ENCODE results near the gene SON.
A peak's percentile ranks its signal among the peaks of the same experiment; 100 is the strongest.
"Not testable (repeated sequence)": the region's sequence is repeated elsewhere in the genome, so short reads cannot be mapped to it uniquely, and the experiment has no call there.

The SON gene, protein sequence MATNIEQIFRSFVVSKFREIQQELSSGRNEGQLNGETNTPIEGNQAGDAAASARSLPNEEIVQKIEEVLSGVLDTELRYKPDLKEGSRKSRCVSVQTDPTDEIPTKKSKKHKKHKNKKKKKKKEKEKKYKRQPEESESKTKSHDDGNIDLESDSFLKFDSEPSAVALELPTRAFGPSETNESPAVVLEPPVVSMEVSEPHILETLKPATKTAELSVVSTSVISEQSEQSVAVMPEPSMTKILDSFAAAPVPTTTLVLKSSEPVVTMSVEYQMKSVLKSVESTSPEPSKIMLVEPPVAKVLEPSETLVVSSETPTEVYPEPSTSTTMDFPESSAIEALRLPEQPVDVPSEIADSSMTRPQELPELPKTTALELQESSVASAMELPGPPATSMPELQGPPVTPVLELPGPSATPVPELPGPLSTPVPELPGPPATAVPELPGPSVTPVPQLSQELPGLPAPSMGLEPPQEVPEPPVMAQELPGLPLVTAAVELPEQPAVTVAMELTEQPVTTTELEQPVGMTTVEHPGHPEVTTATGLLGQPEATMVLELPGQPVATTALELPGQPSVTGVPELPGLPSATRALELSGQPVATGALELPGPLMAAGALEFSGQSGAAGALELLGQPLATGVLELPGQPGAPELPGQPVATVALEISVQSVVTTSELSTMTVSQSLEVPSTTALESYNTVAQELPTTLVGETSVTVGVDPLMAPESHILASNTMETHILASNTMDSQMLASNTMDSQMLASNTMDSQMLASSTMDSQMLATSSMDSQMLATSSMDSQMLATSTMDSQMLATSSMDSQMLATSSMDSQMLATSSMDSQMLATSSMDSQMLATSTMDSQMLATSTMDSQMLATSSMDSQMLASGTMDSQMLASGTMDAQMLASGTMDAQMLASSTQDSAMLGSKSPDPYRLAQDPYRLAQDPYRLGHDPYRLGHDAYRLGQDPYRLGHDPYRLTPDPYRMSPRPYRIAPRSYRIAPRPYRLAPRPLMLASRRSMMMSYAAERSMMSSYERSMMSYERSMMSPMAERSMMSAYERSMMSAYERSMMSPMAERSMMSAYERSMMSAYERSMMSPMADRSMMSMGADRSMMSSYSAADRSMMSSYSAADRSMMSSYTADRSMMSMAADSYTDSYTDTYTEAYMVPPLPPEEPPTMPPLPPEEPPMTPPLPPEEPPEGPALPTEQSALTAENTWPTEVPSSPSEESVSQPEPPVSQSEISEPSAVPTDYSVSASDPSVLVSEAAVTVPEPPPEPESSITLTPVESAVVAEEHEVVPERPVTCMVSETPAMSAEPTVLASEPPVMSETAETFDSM (N-terminal part only)

DNA sequence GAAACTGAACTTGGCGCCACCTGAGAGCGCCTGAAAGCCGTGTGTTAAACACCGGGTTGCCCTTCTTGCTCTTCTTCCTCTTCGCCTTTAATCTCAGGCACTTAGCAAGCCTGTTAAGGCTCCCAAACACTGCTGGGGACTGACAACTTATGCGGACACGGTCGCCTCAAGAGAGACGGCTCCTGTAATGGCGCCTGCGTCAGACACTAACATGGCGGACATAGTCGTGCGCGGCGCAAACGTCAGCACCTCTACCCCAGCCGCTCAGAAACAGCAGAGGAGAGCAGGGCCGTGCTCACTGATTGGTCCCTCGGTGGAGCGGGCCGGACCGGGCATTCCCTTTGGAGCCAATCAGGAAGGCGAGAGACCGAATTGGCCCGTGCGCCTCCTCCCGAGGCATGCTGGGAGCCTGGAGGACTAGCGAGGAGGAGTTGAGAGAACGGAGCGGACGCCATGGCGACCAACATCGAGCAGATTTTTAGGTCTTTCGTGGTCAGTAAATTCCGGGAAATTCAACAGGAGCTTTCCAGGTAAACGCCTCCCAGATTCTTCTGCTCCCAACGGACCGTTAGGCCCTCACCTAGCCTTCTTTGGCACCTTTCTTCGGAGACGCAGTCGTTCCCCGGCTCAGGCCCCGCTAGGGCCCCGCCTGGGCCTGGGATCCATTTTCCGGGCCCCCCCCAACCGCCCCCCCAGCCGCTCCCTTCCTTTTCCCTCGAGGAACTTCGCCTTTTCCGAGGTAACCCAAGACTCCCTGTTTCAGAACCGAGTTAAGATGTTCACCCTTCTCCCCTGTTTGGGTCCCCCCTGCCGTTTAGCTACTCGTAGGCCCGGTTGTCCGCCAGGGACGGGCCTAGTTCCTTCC lies at the start of gene SON:
SON (plus strand) TSS at position 399 of the 865 bp plus-strand sequence; CDS start at position 454, 55 bp downstream.
- DNase-seq = peak; percentile 90 to 95 (median 94)

DNA sequence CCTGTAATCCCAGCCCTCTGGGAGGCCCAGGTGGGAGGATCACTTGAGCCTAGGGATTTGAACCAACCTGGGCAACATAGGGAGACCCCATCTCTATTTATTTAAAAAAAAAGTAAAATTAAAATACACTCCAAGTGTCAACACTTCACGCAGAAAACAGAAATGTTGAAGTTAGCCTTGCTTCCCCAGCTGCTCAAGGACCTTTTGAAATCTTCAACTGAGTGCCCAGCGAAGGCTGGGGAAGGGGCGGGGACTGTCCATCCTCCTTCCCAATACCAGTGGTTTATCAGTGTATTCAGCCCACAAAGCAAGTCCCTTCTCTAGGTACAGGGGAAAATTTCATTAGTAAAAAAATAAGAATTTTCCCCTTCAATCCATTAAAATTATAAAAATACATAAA lies 49.1 kb upstream of the SON start:
- DNase-seq = no peak

DNA sequence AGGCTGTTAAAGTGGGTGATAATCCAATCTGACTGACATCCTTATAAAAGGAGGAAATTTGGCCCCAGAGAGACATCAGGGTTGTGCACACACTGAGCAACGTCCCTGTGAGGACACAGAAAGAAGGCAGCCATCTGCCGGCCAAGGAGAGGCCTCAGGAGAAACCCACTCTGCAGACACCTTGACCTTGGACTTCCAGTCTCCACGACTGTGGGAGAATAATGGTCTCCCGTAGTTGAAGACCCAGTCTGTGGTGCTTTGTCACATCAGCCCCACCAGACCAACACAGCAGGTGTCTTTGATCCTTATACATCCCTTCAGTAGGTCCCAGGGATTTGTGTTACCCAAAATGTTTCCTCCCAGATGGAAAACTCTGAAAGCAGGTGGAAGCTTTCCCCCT lies 47.1 kb upstream of the SON start:
- DNase-seq = no peak

DNA sequence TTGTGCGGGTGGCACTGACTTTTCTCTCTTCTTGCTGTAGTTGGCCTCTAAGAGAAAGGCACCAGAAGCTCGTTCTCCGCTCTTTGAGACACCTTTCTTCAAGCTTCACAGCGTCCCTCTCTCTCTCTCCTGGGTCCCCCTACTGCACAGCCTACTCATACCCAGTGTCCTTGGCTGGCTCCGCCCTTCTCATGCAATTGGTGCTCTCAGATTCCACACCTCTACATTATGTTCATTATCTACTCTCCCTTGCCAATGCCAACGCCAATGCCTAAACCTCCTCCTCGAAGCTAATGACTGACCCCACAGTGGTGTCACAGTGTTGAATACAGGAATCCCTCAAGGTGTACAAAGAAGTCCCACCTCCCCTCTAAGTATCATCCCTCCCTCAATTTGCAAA lies 46.5 kb upstream of the SON start:
- no peak for DNase-seq

DNA sequence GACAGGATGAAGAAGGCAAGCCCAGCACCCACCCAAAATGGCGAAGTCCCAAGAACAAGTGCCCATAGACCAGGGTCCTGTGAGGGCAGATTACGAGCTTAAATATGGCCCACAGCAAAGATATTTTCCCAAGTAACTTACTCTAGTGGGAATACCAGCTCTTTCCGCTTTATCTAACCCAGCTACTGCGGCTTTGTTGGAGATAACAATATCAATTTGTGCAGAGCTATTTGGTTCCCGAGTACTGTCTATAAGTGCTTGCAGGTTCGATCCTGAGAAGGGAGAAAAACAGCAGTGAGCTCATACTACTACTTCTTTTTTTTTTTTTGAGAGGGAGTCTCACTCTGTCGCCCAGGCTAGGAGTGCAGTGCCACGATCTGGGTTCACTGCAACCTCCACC lies 37.0 kb upstream of the SON start:
- no peak for DNase-seq

DNA sequence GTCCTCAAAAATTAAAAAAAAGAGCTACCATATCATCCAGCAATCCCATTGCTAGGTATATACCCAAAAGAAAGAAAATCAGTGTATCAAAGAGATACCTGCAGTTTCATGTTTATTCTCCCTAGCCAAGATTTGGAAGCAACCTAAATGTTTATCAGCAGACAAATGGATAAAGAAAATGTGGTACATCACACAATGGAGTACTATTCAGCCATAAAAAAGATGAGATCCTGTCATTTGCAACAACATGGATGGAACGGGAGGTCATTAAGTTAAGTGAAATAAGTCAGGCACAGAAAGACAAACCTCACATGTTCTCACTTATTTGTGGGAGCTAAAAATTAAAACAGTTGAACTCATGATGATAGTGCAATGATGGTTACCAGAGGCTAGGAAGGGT lies 35.8 kb upstream of the SON start:
- DNase-seq = not testable (repeated sequence)

DNA sequence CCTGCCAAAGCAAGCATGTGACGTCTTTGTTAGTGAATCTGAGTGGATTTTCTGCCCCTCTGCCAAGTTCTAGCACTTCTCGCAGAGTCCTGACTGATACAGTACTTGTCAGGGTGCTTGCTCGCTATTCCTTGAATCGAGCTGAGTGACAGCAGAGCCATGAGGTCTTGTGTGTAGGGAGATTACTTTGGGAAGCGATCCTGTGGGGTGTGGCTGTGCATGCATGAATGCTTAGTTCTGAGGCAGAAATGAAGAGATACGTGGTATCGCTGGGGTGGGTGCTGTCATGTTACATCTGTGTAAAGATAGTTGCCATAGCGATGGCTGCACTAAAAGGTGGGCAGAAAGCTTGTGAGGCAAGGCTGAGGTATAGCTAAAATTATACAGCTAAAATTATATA lies 32.0 kb upstream of the SON start:
- no peak for DNase-seq

DNA sequence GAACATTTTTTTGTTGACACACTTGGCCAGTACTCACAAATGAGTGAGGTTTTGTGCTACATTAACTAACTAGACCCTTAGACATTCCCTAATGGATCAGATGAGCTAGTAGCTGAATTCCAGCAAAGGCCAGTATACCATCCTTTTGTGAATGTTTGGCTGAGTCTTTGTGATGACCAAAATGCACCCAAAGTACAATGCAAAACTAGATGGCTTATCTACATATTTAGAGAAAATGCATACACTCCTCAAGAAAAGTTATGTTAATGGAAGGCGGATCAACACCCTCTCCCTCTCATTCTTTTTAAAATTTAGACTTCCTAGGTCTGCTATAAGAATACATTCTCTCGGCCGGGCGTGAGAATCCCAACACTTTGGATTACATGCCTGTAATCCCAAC lies 31.2 kb upstream of the SON start:
- no peak for DNase-seq

DNA sequence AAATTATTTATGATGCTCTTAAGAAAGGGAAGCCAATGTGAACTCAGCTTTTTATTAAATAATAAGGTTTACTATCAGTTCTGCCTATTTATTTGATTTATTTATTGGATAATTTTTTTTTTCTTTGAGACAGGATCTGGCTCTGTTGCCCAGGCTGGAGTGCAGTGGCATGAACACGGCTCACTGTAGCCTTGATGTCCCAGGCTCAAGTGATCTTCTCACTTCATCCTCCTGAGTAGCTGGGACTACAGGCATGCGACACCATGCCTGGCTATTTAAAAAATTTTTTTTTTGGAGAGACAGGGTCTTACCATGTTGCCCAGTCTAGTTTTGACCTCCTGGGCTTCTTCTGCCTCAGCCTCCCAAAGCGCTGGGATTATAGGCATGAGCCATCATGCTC lies 30.4 kb upstream of the SON start:
- DNase-seq = no peak

DNA sequence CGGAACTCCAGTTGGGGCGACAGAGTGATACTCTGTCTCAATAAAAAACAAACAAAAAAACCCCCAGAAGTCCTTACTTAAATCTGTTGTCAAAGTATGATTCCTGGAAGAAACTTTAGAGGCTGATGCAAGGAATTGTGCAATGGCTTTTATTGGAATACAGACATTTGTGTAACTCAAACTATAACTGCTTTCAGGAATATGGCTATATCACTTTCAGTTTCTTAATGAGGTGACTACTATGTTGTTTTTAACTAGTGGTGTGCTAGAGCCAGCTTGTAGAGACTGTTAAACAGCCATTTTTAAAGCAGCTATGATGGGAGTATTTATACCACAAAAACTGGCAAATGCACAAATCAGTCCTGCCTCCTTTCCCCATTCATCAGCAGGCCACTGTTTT lies 28.6 kb upstream of the SON start:
- DNase-seq = no peak

DNA sequence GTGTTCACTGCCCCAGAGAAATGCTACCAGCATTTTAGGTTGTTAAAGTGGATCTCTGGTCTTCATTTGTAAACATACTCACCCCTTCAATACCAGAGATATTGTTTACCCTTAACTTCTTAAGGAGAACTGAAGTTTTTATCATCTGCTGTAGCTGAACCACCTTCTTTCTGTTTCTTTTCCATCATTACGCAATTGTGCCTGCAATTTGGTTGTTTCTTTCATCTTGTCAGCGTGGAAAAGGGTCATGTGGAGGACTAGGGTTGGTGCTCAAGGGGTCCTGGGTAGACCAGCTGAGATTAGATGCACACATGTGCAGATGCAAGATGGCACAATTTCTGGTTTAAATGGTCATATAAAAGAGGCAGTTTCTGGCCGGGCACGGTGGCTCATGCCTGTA lies 23.9 kb upstream of the SON start:
- no peak for DNase-seq

DNA sequence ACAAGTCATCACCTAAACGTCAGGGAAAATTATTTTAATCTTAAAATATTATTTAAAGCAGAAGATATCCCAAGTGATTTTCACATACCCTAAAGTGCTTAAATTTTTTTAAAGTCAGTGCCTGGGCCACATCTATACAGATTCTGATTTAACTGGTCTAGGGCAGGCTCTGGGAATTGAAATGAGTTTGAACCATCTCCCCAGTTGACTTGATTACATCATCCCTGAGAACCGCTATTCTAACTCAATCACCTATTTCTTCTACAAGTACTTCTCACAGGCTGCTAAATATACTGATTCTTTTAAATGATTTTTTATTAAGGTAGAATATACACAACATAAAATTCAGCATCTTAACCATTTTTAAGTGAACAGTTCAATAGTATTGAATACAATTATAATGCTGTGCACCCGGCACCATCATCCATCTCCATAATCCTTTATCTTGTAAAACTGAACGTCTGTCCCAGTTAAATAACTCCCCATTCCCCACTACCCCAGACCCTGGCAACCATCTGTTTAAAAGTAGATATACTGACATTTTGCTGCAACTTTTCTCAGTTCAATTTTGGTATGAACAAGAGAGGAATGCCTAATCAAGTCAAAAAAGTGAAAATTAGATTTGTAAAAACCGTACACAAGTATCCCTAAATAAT lies 20.4 kb upstream of the SON start:
- no peak for DNase-seq

DNA sequence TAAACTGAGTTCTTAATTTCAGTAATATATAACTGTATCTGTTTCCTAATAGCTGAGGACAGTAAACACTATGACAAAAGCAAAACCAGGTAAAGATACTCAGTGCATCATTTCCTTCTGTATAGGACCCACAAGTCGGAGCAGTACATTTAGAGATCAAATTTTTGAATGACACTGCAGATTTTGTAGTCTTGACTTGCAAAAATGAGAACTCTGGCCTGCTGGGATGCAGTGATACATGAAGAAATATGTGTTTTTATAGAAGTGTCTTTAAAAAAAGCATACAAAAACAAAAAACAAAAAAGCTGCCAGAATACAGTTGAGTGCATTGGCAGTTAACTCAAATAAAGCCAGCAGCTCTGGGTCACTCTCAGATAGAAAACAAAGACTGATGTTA lies 19.9 kb upstream of the SON start:
- no peak for DNase-seq

DNA sequence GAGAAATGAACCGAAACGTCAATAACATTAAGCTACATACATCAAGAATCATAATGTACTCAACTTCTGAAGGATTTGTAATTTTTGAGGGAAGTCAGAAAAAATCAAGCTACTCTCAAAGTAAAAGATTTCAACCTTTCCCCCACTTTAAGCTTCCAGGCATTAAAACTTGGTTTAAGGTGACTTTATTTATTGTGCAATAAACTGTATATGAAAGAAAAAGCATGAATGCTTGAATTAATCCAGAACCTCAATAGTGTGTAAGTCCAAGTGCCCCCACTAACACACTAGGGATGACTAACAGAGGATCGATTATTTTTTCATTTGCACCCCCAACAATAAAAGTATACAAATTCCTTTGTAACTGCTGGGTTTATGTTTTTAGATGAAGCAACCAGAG lies 11.8 kb upstream of the SON start:
- no peak for DNase-seq

DNA sequence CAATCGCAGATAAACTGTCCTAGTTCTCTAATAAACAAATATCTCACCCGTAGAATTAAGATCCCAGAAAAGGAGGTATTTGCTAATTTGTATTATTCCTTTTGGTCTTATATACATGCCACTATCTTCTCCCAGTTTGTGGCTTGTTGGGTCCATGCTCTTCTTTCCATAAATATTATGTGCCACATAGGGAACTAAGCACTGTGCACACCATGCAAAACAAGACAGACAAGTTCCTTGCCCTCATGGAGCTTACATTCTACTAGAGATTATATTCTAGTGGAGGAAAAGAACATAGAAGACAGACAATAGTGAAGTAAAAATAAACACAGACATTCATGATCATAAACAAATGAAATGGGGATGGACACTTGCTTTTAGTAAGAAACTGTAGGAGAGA lies 5.6 kb upstream of the SON start:
- no peak for DNase-seq

DNA sequence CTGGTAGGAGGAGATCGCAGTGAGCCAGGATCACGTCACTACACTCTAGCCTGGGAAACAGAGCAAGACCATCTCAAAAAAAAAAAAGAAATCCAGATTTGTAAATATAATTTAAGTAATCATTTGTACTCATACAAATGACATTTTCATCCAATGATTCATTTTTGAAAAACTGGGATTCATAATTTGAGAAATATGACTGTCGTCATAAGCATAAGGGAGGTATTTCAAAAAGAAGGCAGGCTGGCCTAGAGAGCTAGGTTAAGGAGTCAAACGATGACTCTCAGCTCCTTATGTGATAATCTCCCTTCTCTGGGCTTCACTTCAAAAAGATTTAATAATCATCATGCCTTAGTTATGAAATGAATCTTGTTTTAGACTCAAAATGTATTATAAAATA lies 3.2 kb upstream of the SON start:
- no peak for DNase-seq

DNA sequence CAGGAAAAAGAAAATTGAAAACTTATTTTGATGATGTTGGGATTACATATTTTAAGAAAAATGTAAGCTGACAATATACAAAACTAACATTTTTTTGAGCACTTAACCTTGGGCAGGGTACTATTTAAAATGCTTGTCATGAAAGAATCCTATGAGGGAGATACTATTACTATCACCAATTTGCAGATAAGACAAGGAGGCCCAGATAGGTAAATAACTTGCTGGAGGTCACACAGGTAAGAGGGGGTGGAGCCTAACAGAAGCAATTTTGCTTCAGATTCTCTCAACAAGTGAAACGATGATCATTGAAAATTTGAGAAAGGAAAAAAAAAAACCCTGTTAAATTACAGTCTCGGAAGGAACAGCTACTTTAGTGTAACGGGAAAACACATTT lies 2.1 kb upstream of the SON start:
- no peak for DNase-seq

DNA sequence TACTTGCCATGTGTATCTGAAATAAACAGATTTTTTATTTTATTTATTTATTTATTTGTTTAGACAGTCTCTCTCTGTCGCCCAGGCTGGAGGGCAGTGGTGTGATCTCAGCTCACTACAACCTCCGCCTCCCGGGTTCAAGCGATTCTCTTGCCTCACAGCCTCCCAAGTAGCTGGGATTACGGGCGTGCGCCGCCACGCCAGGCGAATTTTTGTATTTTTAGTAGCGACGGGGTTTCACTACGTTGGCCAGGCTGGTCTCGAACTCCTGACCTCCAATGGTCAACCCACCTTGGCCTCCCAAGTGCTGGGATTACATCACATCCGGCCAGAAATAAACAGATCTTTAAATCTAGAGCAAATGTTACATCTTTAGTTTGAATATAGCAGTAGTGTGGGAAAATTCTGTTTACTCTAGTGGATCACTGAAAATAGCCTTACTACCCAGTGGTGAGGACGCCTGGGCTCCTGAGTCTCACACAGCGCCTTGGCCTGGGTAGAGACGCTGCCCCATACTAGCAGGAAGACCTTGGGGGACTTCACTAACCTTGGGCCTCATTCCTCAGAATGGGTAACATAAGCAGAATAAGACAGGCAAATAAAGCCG lies 1.6 kb upstream of the SON start:
- no peak for DNase-seq

DNA sequence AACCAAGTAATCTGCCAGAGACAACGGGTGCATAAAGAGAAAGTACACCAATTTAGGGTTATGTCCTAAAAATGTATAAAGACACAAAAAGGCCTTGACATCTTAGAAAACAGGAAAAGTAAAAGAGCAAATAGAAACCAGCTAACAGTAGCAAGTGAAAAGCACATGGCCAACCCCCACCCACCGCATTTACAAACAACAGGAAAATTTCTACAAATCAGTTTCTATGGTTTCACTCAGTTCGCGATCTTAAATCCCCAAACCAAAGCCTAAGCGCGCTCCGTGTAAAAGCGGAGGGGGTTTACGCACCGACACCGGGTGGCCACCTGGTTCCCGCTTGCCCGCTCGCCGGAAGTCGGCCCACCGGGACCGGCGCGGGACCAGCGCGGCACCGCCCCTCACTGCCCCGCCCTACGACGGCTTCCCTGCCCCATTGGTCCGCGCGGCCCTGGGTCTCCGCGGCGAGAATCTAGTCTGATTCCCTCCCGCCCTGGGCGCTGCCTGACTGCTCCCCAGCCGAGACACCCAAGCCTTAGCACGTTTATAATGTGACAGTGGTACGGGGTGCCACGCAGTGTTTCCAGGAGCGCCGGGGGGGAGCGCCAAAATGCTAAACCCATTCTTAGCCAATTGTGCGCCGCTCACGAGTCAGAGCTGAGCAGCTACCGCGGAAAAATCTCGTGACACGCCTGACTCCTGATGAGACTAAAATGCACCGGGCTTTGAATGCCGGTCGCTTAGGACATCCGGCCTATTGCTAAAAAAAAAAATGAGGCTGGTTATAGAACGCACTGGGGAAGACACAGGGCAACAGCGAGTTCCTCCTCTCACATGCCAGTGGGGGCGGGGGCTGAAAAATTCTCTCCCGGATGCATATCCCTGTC lies 840 bp upstream of the SON start, which contains the start of gene GART:
GART (minus strand) TSS at position 362 of the 884 bp plus-strand sequence. CDS start 2,802 bp downstream, outside the sequence.
- peak; percentile 64 to 81 (median 69) for DNase-seq
